ENCODE measurements around the gene CCDC175.

The CCDC175 gene

DNA sequence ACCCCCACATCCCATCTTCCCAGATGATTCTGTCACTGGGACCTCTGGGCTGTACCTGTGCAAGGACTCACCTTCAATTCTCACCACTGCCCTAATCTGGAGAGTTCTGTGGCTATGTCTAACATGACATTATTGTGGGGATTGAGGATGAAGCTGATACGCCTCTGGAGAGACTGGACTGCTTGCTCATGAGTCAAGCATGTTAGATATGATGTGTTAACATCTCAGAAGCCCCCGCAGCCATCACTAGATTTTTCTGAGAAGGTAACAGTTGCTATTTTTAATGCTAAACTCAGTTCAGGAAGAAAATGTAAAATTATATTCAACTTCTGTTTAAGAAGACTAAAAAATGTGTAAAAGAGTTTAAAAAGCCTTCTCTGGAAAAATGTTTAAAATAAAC lies 66.6 kb downstream of the CCDC175 start:
- H3K79me2 ChIP-seq (ENCODE audit: low read length), result no peaks in the 10 kb centered on the region

GRCh38 chr14:59509101-59509500 lies 67.5 kb downstream of the CCDC175 start:
- Histone ChIP-seq H3K9me3 (replicated peaks; ENCODE audit: insufficient read depth, low read length) (no peaks in the 10 kb centered on the region), H4K20me1 (ENCODE audit: insufficient read depth, low read length) (no peaks in the 10 kb centered on the region), H3F3A (ENCODE audit: insufficient read depth, low read length) (no peaks in the 10 kb centered on the region), H3K79me2 (ENCODE audit: low read length) (no peaks in the 10 kb centered on the region), H3K27me3 (replicated peaks; ENCODE audit: insufficient read depth, low read length) (no peaks in the 10 kb centered on the region), H3K4me2 (ENCODE audit: low read depth, low read length) (no peak overlapping the region), H3K9ac (ENCODE audit: low read length) (no peak overlapping the region), H2AFZ (ENCODE audit: low read length) (no peak overlapping the region), H3K36me3 (replicated peaks; ENCODE audit: insufficient read depth, low read length) (no peaks in the 10 kb centered on the region), H3K27ac (ENCODE audit: low read length) (no peak overlapping the region), H3K9me2 (replicated peaks; ENCODE audit: insufficient read depth, low read length) (no peaks in the 10 kb centered on the region), H3K4me1 (ENCODE audit: low read length) (no peaks in the 10 kb centered on the region), H3K4me3 (ENCODE audit: low read length) (no peak overlapping the region)
- no peak for TF ChIP-seq EZH2 (optimal IDR thresholded peaks at IDR 0.05; ENCODE audit: low read depth, low read length)
- no peak for TF ChIP-seq EZH2phosphoT487 (IDR thresholded peaks at IDR 0.05; ENCODE audit: low read length)
- TF ChIP-seq CTCF (IDR thresholded peaks at IDR 0.05; ENCODE audit: low read length), result no peak
- no peak for DNase-seq

More for the DNA sequence above, 66.6 kb downstream of the CCDC175 start:
- Histone ChIP-seq H4K20me1 (ENCODE audit: insufficient read depth, low read length) (no peaks in the 10 kb centered on the region), H3F3A (ENCODE audit: insufficient read depth, low read length) (no peaks in the 10 kb centered on the region), H3K4me1 (ENCODE audit: low read length) (no peaks in the 10 kb centered on the region), H3K4me3 (ENCODE audit: low read length) (no peak overlapping the region), H3K36me3 (replicated peaks; ENCODE audit: insufficient read depth, low read length) (no peaks in the 10 kb centered on the region), H3K9me3 (replicated peaks; ENCODE audit: insufficient read depth, low read length) (no peaks in the 10 kb centered on the region), H3K4me2 (ENCODE audit: low read depth, low read length) (no peak overlapping the region), H3K9ac (ENCODE audit: low read length) (no peak overlapping the region), H3K27ac (ENCODE audit: low read length) (no peak overlapping the region), H2AFZ (ENCODE audit: low read length) (no peak overlapping the region), H3K27me3 (replicated peaks; ENCODE audit: insufficient read depth, low read length) (no peaks in the 10 kb centered on the region), H3K9me2 (replicated peaks; ENCODE audit: insufficient read depth, low read length) (no peaks in the 10 kb centered on the region)
- DNase-seq, result no peak
- TF ChIP-seq CTCF (IDR thresholded peaks at IDR 0.05; ENCODE audit: low read length) (no peak), EZH2phosphoT487 (IDR thresholded peaks at IDR 0.05; ENCODE audit: low read length) (no peak), EZH2 (optimal IDR thresholded peaks at IDR 0.05; ENCODE audit: low read depth, low read length) (no peak)

GRCh38 chr14:59507752-59508103 lies 68.9 kb downstream of the CCDC175 start:
- DNase-seq, result no peak
- Histone ChIP-seq H3K27ac (ENCODE audit: low read length) (no peak overlapping the region), H3F3A (ENCODE audit: insufficient read depth, low read length) (no peaks in the 10 kb centered on the region), H3K9ac (ENCODE audit: low read length) (no peak overlapping the region), H3K36me3 (replicated peaks; ENCODE audit: insufficient read depth, low read length) (no peaks in the 10 kb centered on the region), H3K9me3 (replicated peaks; ENCODE audit: insufficient read depth, low read length) (no peaks in the 10 kb centered on the region), H3K79me2 (ENCODE audit: low read length) (no peaks in the 10 kb centered on the region), H4K20me1 (ENCODE audit: insufficient read depth, low read length) (no peaks in the 10 kb centered on the region), H3K4me3 (ENCODE audit: low read length) (no peak overlapping the region), H2AFZ (ENCODE audit: low read length) (no peak overlapping the region), H3K4me1 (ENCODE audit: low read length) (no peaks in the 10 kb centered on the region), H3K9me2 (replicated peaks; ENCODE audit: insufficient read depth, low read length) (no peaks in the 10 kb centered on the region), H3K4me2 (ENCODE audit: low read depth, low read length) (no peak overlapping the region), H3K27me3 (replicated peaks; ENCODE audit: insufficient read depth, low read length) (no peaks in the 10 kb centered on the region)
- TF ChIP-seq CTCF (IDR thresholded peaks at IDR 0.05; ENCODE audit: low read length) (no peak), EZH2phosphoT487 (IDR thresholded peaks at IDR 0.05; ENCODE audit: low read length) (no peak), EZH2 (optimal IDR thresholded peaks at IDR 0.05; ENCODE audit: low read depth, low read length) (no peak)
